SU-DHL-6 (cell line): ENCODE results near the gene KCND3.

ENCODE experiments used
- H2AFZ ChIP-seq: fragments of 200-600 bp; sonication (generic); 2 replicates; pipeline ENCODE4 v1.6.1; 2014; ENCODE audit warnings: low read depth, mild to moderate bottlenecking, moderate library complexity, mixed read lengths, antibody characterized with exemption, low read length; ENCODE audit not compliant: severe bottlenecking
- H3F3A ChIP-seq: fragments of 200-600 bp; shearing (Covaris generic); 2 replicates; pipeline ENCODE4 v1.6.0; 2016; ENCODE audit warnings: antibody characterized with exemption, mild to moderate bottlenecking; ENCODE audit not compliant: insufficient read depth
- H3K27ac ChIP-seq: fragments of 200-600 bp; sonication (generic); 2 replicates; pipeline ENCODE4 v1.5.1; 2016; ENCODE audit warnings: low read depth, mild to moderate bottlenecking, low read length, moderate library complexity, mixed read lengths
- H3K27me3 ChIP-seq: fragments of 200-600 bp; sonication (generic), shearing (Covaris generic); 2 replicates; pipeline ENCODE4 v1.6.0; 2014; ENCODE audit warnings: mild to moderate bottlenecking, low read length
- H3K36me3 ChIP-seq: fragments of 200-600 bp; sonication (generic); 2 replicates; pipeline ENCODE4 v1.6.1; 2014; ENCODE audit warnings: mild to moderate bottlenecking, low read length, mixed read lengths
- H3K4me2 ChIP-seq: fragments of 300-600, 200-600 bp; shearing (Covaris generic), sonication (generic); 2 replicates; pipeline ENCODE4 v1.6.0; 2014; ENCODE audit warnings: low read length, low read depth, mild to moderate bottlenecking; ENCODE audit not compliant: poor library complexity, severe bottlenecking
- H3K4me3 ChIP-seq: fragments of 200-600 bp; sonication (generic); 2 replicates; pipeline ENCODE4 v1.5.1; 2014; ENCODE audit warnings: antibody characterized with exemption, low read length, mild to moderate bottlenecking, mixed read lengths; ENCODE audit not compliant: insufficient read depth, poor library complexity, severe bottlenecking
- H3K79me2 ChIP-seq: fragments of 200-600 bp; sonication (generic); 2 replicates; pipeline ENCODE4 v1.6.1; 2014; ENCODE audit warnings: mild to moderate bottlenecking, low read length, moderate library complexity; ENCODE audit not compliant: insufficient read depth
- H3K9ac ChIP-seq: fragments of 200-600 bp; sonication (generic); 2 replicates; pipeline ENCODE4 v1.7.0; 2014; ENCODE audit warnings: mild to moderate bottlenecking, low read length
- H3K9me2 ChIP-seq: fragments of 200-600 bp; sonication (generic); replicated peaks from 2 replicates; pipeline ENCODE4 v1.6.1; 2014; ENCODE audit warnings: low read length; ENCODE audit not compliant: insufficient read depth
- H3K9me3 ChIP-seq: fragments of 200-600 bp; sonication (generic); 2 replicates; pipeline ENCODE4 v1.6.1; 2014; ENCODE audit warnings: low read length, mixed read lengths; ENCODE audit not compliant: insufficient read depth
- H4K20me1 ChIP-seq: fragments of 200-600 bp; sonication (generic); 2 replicates; pipeline ENCODE4 v1.6.1; 2014; ENCODE audit warnings: low read depth, mild to moderate bottlenecking, antibody characterized with exemption, low read length, moderate library complexity, mixed read lengths
- EZH2phosphoT487 ChIP-seq: fragments of 200-600 bp; sonication (generic), shearing (Covaris generic); conservative IDR thresholded peaks from 2 replicates; pipeline ENCODE4 v1.6.1; 2018; ENCODE audit warnings: mild to moderate bottlenecking, antibody characterized with exemption, low read length, moderate library complexity, mixed read lengths
- TF ChIP-seq, protein P1 (sequence below): fragments of 200-600 bp; sonication (generic); IDR thresholded peaks from one replicate; pipeline ENCODE4 v1.5.1; 2017; ENCODE audit warnings: antibody characterized with exemption, mild to moderate bottlenecking, low read length, moderate library complexity; ENCODE audit not compliant: insufficient read depth, poor library complexity, severe bottlenecking

KCND3 gene

DNA sequence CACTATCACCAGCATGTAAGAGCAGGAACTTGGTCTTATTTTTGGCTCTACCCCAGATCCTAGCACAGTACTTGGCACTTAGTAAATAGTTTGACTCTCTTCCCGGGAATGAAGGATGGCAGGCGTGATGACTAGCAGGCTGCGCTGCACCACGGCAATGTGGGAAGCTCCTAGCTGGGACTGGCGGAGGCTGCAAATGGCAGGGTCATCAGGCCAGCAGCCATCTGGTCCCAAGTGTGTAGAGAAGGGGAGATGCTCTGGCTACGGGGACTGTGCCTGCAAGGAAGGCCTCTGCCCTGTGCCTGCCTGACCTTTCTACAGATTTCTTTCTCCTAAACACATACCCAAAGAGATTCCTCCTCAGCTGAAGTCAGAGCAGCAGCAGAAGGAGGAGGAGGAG, 95.0 kb downstream of the KCND3 start:
- Histone ChIP-seq H3K27me3 (no peaks in the 10 kb centered on the region), H3K79me2 (no peaks in the 10 kb centered on the region), H3K4me3 (no peak overlapping the region), H3K9ac (no peak overlapping the region), H3K27ac (no peak overlapping the region), H3K9me2 (no peaks in the 10 kb centered on the region), H3K9me3 (no peaks in the 10 kb centered on the region), H2AFZ (no peak overlapping the region), H3K4me2 (no peak overlapping the region), H3K36me3 (no peaks in the 10 kb centered on the region), H4K20me1 (no peaks in the 10 kb centered on the region), H3F3A (no peaks in the 10 kb centered on the region)
- TF ChIP-seq, protein P1, sequence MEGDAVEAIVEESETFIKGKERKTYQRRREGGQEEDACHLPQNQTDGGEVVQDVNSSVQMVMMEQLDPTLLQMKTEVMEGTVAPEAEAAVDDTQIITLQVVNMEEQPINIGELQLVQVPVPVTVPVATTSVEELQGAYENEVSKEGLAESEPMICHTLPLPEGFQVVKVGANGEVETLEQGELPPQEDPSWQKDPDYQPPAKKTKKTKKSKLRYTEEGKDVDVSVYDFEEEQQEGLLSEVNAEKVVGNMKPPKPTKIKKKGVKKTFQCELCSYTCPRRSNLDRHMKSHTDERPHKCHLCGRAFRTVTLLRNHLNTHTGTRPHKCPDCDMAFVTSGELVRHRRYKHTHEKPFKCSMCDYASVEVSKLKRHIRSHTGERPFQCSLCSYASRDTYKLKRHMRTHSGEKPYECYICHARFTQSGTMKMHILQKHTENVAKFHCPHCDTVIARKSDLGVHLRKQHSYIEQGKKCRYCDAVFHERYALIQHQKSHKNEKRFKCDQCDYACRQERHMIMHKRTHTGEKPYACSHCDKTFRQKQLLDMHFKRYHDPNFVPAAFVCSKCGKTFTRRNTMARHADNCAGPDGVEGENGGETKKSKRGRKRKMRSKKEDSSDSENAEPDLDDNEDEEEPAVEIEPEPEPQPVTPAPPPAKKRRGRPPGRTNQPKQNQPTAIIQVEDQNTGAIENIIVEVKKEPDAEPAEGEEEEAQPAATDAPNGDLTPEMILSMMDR = no peak
- no peak for TF ChIP-seq EZH2phosphoT487

DNA sequence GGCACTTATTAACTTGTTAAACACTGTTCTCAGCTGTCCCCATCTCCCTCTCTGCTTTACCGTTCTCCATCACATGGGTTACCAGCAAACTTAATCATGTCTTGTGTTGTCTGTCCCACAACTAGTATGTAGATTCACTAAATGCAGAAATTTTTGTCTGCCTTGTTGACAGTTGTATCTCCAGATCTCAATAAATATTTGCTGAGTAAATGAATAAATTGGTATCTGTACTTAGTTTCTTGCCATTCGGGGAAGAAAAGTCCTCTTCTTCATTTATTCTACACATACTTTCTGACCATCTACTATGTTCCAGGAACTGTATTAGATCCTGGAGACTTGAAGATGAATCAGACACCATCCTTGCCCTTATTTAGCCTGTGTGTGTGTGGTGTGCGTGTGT, 97.9 kb downstream of the KCND3 start:
- no peaks in the 10 kb centered on the region for H3K9me2 ChIP-seq
- H4K20me1 ChIP-seq = no peaks in the 10 kb centered on the region
- no peaks in the 10 kb centered on the region for H3F3A ChIP-seq
- H3K27me3 ChIP-seq = no peaks in the 10 kb centered on the region
- H3K4me3 ChIP-seq = no peak overlapping the region
- TF ChIP-seq, protein P1 = no peak
- no peak for TF ChIP-seq EZH2phosphoT487
- no peaks in the 10 kb centered on the region for H3K36me3 ChIP-seq
- H2AFZ ChIP-seq = no peak overlapping the region
- no peak overlapping the region for H3K27ac ChIP-seq
- no peak overlapping the region for H3K9ac ChIP-seq
- H3K9me3 ChIP-seq = no peaks in the 10 kb centered on the region
- H3K4me2 ChIP-seq = no peak overlapping the region
- H3K79me2 ChIP-seq = no peaks in the 10 kb centered on the region

DNA sequence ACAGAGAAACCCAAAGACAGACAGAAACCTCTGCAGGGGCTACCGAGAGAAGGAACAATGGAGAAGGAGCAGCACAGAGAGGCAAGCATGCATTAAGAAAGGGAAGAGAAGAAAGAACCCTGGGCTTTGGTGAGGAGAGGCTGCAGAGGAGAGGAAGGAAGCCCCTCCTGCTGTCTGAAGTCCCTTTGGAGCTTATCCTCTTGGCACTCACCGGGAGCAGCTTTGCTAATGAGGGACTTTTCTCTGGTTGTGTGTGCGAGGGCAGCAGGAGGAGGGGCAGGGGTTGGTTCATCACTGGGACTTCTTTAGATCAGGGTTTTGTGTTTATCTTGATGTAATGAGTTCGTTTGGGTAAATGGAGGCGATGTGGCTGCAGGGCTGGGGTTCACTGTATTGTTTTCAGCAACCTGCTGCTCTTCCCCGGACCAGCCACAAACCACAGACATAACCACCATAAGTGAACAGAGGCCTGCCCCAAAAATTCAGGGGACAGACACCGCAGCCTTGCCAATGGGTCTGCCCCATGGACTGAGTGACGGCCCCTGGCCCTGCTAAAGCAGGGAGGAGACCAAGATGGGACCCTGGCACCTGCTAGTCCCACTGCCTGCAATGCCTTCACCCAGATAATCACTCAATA, 100.6 kb downstream of the KCND3 start:
- H3K9ac ChIP-seq = no peak overlapping the region
- H3K36me3 ChIP-seq = no peaks in the 10 kb centered on the region
- H3K27ac ChIP-seq = no peak overlapping the region
- no peak overlapping the region for H3K4me2 ChIP-seq
- H3K9me3 ChIP-seq = no peaks in the 10 kb centered on the region
- H3K9me2 ChIP-seq = no peaks in the 10 kb centered on the region
- no peaks in the 10 kb centered on the region for H4K20me1 ChIP-seq
- no peak overlapping the region for H2AFZ ChIP-seq
- no peak overlapping the region for H3K4me3 ChIP-seq
- H3K79me2 ChIP-seq = no peaks in the 10 kb centered on the region
- H3K27me3 ChIP-seq = no peaks in the 10 kb centered on the region
- TF ChIP-seq, protein P1 = no peak
- no peak for TF ChIP-seq EZH2phosphoT487
- H3F3A ChIP-seq = no peaks in the 10 kb centered on the region
